ENCODE measurements around the gene CCR2. TPM values are rescaled to one million over a fixed set of nuclear protein-coding genes. Genes with fewer than 3 reads are reported as not detected.

The CCR2 gene
- total RNA-seq, 4 donors from 2014 or later: 0.46 to 6.0 (median 2.3) TPM

DNA sequence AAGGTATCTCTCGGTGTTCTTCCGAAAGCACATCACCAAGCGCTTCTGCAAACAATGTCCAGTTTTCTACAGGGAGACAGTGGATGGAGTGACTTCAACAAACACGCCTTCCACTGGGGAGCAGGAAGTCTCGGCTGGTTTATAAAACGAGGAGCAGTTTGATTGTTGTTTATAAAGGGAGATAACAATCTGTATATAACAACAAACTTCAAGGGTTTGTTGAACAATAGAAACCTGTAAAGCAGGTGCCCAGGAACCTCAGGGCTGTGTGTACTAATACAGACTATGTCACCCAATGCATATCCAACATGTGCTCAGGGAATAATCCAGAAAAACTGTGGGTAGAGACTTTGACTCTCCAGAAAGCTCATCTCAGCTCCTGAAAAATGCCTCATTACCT, 4.6 kb downstream of the CCR2 start:
- no peaks in the 10 kb centered on the region for H3K36me3 ChIP-seq
- intact Hi-C loops (cut with DNase I): no loop called here
- H3K27me3 ChIP-seq: peaks cover 0 to 14% (median 0%) of the 10 kb centered on the region in 4 donors
- no peak overlapping the region for H3K27ac ChIP-seq (replicated peaks in 1 of 4)
- no peak for DNase-seq (ENCODE audit: extremely low spot score)
- no peak overlapping the region for H3K4me3 ChIP-seq
- H3K9me3 ChIP-seq: no peaks in the 10 kb centered on the region
- TF ChIP-seq POLR2A (IDR thresholded peaks at IDR 0.05; ENCODE audit: low read depth) (no peak), EP300 (IDR thresholded peaks at IDR 0.05) (no peak), POLR2AphosphoS5 (IDR thresholded peaks at IDR 0.05) (no peak)
- TF ChIP-seq, protein P1, sequence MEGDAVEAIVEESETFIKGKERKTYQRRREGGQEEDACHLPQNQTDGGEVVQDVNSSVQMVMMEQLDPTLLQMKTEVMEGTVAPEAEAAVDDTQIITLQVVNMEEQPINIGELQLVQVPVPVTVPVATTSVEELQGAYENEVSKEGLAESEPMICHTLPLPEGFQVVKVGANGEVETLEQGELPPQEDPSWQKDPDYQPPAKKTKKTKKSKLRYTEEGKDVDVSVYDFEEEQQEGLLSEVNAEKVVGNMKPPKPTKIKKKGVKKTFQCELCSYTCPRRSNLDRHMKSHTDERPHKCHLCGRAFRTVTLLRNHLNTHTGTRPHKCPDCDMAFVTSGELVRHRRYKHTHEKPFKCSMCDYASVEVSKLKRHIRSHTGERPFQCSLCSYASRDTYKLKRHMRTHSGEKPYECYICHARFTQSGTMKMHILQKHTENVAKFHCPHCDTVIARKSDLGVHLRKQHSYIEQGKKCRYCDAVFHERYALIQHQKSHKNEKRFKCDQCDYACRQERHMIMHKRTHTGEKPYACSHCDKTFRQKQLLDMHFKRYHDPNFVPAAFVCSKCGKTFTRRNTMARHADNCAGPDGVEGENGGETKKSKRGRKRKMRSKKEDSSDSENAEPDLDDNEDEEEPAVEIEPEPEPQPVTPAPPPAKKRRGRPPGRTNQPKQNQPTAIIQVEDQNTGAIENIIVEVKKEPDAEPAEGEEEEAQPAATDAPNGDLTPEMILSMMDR (IDR thresholded peaks at IDR 0.05): no peak
- H3K4me1 ChIP-seq: peaks cover 0 to 16% (median 6%) of the 10 kb centered on the region in 4 donors
- WGBS: 85% methylated on average over 6 of the region's 6 CpGs

DNA sequence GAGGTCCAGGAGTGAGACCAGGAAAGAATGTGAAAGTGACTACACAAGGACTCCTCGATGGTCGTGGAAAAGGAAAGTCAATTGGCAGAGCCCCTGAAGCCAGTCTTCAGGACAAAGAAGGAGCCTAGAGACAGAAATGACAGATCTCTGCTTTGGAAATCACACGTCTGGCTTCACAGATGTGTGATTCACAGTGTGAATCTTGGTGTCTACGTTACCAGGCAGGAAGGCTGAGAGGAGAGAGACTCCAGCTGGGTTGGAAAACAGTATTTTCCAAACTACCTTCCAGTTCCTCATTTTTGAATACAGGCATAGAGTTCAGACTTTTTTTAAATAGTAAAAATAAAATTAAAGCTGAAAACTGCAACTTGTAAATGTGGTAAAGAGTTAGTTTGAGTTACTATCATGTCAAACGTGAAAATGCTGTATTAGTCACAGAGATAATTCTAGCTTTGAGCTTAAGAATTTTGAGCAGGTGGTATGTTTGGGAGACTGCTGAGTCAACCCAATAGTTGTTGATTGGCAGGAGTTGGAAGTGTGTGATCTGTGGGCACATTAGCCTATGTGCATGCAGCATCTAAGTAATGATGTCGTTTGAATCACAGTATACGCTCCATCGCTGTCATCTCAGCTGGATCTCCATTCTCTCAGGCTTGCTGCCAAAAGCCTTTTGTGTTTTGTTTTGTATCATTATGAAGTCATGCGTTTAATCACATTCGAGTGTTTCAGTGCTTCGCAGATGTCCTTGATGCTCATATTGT, 6.0 kb downstream of the CCR2 start:
- intact Hi-C loops (cut with DNase I): no loop called here
- H3K4me3 ChIP-seq: no peak overlapping the region
- H3K27ac ChIP-seq (replicated peaks in 1 of 4): peak overlapping the region in 3 of 4 donors; percentile 43 to 49 (median 46)
- H3K9me3 ChIP-seq: no peaks in the 10 kb centered on the region
- peaks cover 0 to 8% (median 0%) of the 10 kb centered on the region in 4 donors for H3K27me3 ChIP-seq
- H3K4me1 ChIP-seq: peaks cover 0 to 16% (median 6%) of the 10 kb centered on the region in 4 donors
- no peaks in the 10 kb centered on the region for H3K36me3 ChIP-seq
- TF ChIP-seq POLR2AphosphoS5 (IDR thresholded peaks at IDR 0.05) (no peak), EP300 (IDR thresholded peaks at IDR 0.05) (no peak), POLR2A (IDR thresholded peaks at IDR 0.05; ENCODE audit: low read depth) (no peak)
- TF ChIP-seq, protein P1 (IDR thresholded peaks at IDR 0.05): no peak
- 31% methylated on average over 11 of the region's 11 CpGs for WGBS
- no peak for DNase-seq (ENCODE audit: extremely low spot score)

DNA sequence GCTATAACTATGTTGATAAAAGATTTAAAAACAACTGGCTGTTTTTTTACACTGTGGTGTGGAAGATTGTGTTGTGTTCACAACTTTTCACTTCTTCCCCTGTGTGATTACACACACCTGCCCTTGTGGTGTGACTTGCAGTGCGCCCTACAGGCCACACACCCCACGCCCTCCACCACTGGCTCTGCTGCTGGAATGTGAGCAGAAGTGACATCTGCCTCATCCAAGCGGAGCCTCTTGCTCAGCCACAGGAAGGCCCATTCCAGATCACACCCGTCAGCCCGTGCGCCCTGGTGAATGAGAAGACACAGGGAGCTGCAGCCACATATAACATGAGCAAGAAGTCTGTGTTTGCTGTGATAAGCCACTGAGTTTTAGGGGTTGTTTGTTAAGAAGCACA, 7.0 kb downstream of the CCR2 start:
- intact Hi-C loops (cut with DNase I): no loop called here
- no peak overlapping the region for H3K27ac ChIP-seq (replicated peaks in 1 of 4)
- H3K9me3 ChIP-seq: no peaks in the 10 kb centered on the region
- 75% methylated on average over 6 of the region's 6 CpGs for WGBS
- no peak for DNase-seq (ENCODE audit: extremely low spot score)
- H3K4me3 ChIP-seq: no peak overlapping the region
- H3K27me3 ChIP-seq: peaks cover 0 to 2% (median 0%) of the 10 kb centered on the region in 4 donors
- H3K4me1 ChIP-seq: peaks cover 0 to 16% (median 6%) of the 10 kb centered on the region in 4 donors
- H3K36me3 ChIP-seq: no peaks in the 10 kb centered on the region
- TF ChIP-seq POLR2A (IDR thresholded peaks at IDR 0.05; ENCODE audit: low read depth) (no peak), POLR2AphosphoS5 (IDR thresholded peaks at IDR 0.05) (no peak), EP300 (IDR thresholded peaks at IDR 0.05) (no peak)
- TF ChIP-seq, protein P1 (IDR thresholded peaks at IDR 0.05): no peak

GRCh38 chr3:46361408-46362283, 7.7 kb downstream of the CCR2 start:
- H3K4me1 ChIP-seq: peaks cover 0 to 16% (median 6%) of the 10 kb centered on the region in 4 donors
- intact Hi-C loops (cut with DNase I): no loop called here
- H3K27me3 ChIP-seq: peaks cover 0 to 2% (median 0%) of the 10 kb centered on the region in 4 donors
- TF ChIP-seq POLR2A (IDR thresholded peaks at IDR 0.05; ENCODE audit: low read depth) (no peak), POLR2AphosphoS5 (IDR thresholded peaks at IDR 0.05) (no peak), EP300 (IDR thresholded peaks at IDR 0.05) (no peak)
- TF ChIP-seq, protein P1 (IDR thresholded peaks at IDR 0.05): no peak
- no peaks in the 10 kb centered on the region for H3K36me3 ChIP-seq
- H3K9me3 ChIP-seq: no peaks in the 10 kb centered on the region
- 60% methylated on average over 8 of the region's 8 CpGs for WGBS
- H3K4me3 ChIP-seq: no peak overlapping the region
- H3K27ac ChIP-seq (replicated peaks in 1 of 4): no peak overlapping the region
- DNase-seq (ENCODE audit: extremely low spot score): no peak
